Lower lobe of right lung (tissue), 2 donors: ENCODE data around the gene GDE1. TPM values are rescaled to one million over a fixed set of nuclear protein-coding genes. Genes with fewer than 3 reads are reported as not detected.

Experiments
- ATAC-seq, 2 donors: fragments of 200-7000 bp; cut with Tn5 transposase; one replicate each; pipeline ENCODE4 v1.9.1; 2020 to 2022; ENCODE audit warnings: mild to moderate bottlenecking in 2 of 2, moderate library complexity in 2 of 2
- DNase-seq: peaks from one replicate; pipeline ENCODE4 v3.0.0-alpha.2; 2020
- H3K27ac ChIP-seq: fragments of 200-600 bp; one replicate; pipeline ENCODE4 v1.8.0; 2022
- H3K27me3 ChIP-seq: fragments of 200-600 bp; one replicate; pipeline ENCODE4 v1.8.0; 2022; ENCODE audit warnings: low read depth
- H3K36me3 ChIP-seq: fragments of 200-600 bp; one replicate; pipeline ENCODE4 v1.8.0; 2022; ENCODE audit warnings: mild to moderate bottlenecking
- H3K4me1 ChIP-seq: fragments of 200-600 bp; one replicate; pipeline ENCODE4 v1.8.0; 2022
- H3K4me3 ChIP-seq: fragments of 200-600 bp; one replicate; pipeline ENCODE4 v1.8.0; 2022; ENCODE audit warnings: mild to moderate bottlenecking
- H3K9me3 ChIP-seq: fragments of 200-600 bp; one replicate; pipeline ENCODE4 v1.8.0; 2022
- CTCF ChIP-seq: fragments of 200-600 bp; IDR thresholded peaks from one replicate; pipeline ENCODE4 v1.8.0; 2022; ENCODE audit warnings: antibody characterized with exemption, mild to moderate bottlenecking
- intact Hi-C: fragments of 100-400 bp; cut with DNase I; formaldehyde crosslinking; loops from one replicate; pipeline ENCODE4 v1.11.0; 2022
- total RNA-seq: library from RNA; stranded (reverse); fragmentation: NEBNext Ultra II Directional; extraction: Animal tissue kit (Norgen Biotek cat#: 25700); gene quantifications from one replicate; pipeline ENCODE4 v1.2.1, GENCODE V29; 2021
- donor health status: DM: no; HTN: yes; CAD: no; lungs with severe emphysema.

GDE1 gene
- total RNA-seq, 1 donor from 2014 or later, result 81.5 TPM

- Histone ChIP-seq H3K36me3 (peaks cover under 1% of the 10 kb centered on the region), H3K4me1 (peaks cover 62% of the 10 kb centered on the region), H3K4me3 (no peak overlapping the region), H3K27ac (peak overlapping the region; percentile 90), H3K27me3 (no peaks in the 10 kb centered on the region), H3K9me3 (no peaks in the 10 kb centered on the region)
- intact Hi-C loops, result no loop called here
- ATAC-seq (peak in 1 of 2 donors; percentile 4), DNase-seq (no peak)
- no peak for TF ChIP-seq CTCF
Measured at GRCh38 chr16:19522760-19523159, 862 bp upstream of the GDE1 start.

DNA sequence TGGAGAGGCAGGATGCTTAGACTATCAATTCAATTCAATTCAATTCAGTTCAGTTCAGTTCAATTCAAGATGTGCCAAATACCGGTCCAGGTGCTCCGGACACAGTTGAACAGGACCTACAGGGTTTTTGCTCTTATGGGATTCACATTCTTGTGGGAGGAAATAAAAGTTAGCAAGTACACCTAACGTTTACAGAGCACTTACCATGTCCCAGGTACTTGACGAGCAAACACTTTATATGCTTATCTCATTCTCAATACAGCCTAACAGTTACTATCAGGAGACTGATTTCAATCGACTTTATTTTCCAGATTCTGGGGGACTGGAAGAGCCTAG is 467 bp upstream of the GDE1 start:
- Histone ChIP-seq H3K4me3 (peak overlapping the region; percentile 77), H3K27ac (peak overlapping the region; percentile 90), H3K27me3 (no peaks in the 10 kb centered on the region), H3K36me3 (peaks cover 4% of the 10 kb centered on the region), H3K4me1 (peaks cover 66% of the 10 kb centered on the region), H3K9me3 (no peaks in the 10 kb centered on the region)
- intact Hi-C loops, result no loop called here
- DNase-seq (no peak), ATAC-seq (peak; percentile 62 to 78)
- TF ChIP-seq CTCF, result no peak

GRCh38 chr16:19520861-19521331 is 1.0 kb downstream of the GDE1 start:
- H3K36me3 ChIP-seq, result peaks cover 18% of the 10 kb centered on the region
- intact Hi-C loops, result no loop called here
- peak overlapping the region; percentile 90 for H3K27ac ChIP-seq
- H3K9me3 ChIP-seq, result no peaks in the 10 kb centered on the region
- peaks cover 66% of the 10 kb centered on the region for H3K4me1 ChIP-seq
- ATAC-seq (no peak), DNase-seq (peak; percentile 43)
- H3K27me3 ChIP-seq, result no peaks in the 10 kb centered on the region
- peak overlapping the region; percentile 77 for H3K4me3 ChIP-seq
- no peak for TF ChIP-seq CTCF

DNA sequence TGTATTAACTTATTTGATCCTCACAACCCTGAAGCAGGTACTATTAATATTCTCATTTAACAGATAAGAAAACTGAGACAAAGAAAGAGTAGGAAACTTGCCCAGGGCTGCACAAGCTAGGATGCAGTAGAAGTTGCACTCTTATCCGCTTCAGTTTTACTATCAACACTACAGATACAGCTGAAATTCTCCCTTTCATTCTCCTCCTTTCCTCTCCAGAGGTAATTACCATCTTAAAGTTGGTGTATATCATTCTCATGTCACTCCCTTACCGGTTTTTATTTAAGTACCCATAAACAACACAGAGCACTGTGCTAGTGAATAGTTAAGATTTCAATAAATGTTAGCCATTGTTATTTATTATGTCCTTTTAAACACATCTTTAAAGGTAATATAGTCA is 3.5 kb downstream of the GDE1 start:
- Histone ChIP-seq H3K27ac (no peak overlapping the region), H3K9me3 (no peaks in the 10 kb centered on the region), H3K4me1 (peaks cover 62% of the 10 kb centered on the region), H3K27me3 (no peaks in the 10 kb centered on the region), H3K36me3 (peaks cover 28% of the 10 kb centered on the region), H3K4me3 (no peak overlapping the region)
- TF ChIP-seq CTCF, result no peak
- no peak for DNase-seq
- no peak for ATAC-seq
- intact Hi-C loops, result no loop called here

DNA sequence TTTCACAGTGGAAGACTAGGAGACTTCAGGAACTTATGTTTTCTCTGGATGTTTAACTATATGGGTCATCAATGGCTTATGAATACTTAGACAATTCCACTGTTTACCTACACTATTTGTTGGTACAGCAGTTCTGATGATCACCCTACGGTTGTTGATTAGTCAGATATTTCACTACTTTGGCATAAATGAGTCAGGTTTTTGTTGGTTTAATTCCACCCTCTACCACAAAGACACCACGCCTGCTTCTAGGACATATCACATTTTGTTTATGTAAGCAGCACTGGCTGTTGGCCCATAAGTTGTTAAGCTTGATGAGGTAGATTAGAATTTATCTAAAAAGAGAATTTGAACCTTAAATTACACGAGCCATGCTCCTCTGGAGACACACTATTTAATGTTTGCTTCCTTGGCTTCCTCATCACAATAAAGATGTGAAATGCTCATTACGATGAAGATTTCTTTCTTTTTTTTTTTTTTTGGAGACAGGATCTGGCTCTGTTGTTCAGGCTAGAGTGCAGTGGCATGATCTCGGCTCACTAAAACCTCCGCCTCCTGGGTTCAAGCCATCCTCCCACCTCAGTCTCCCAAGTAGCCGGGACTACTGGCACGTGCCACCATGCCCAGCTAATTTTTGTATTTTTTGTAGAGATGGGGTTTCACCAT is 4.3 kb downstream of the GDE1 start:
- no peak for TF ChIP-seq CTCF
- no peak for ATAC-seq
- H3K4me1 ChIP-seq, result peaks cover 54% of the 10 kb centered on the region

More for the DNA sequence above, 4.3 kb downstream of the GDE1 start:
- Histone ChIP-seq H3K27me3 (no peaks in the 10 kb centered on the region), H3K9me3 (no peaks in the 10 kb centered on the region), H3K36me3 (peaks cover 28% of the 10 kb centered on the region), H3K27ac (no peak overlapping the region), H3K4me3 (no peak overlapping the region)
- intact Hi-C loops, result no loop called here
- DNase-seq, result no peak
